GM23338 (cell line): Measurements from ENCODE around the gene FEN1. TPM values are rescaled to one million over a fixed set of nuclear protein-coding genes. Genes with fewer than 3 reads are reported as not detected.

Experiments used
- ATAC-seq: fragments of 200-7000 bp; cut with Tn5 transposase; 3 replicates; pipeline ENCODE4 v1.9.1; 2020
- DNase-seq: peaks from one replicate; pipeline ENCODE4 v3.0.0-alpha.2; 2015; ENCODE audit warnings: low spot score
- H2AFZ ChIP-seq: fragments of 200-600 bp; sonication (generic); 2 replicates; pipeline ENCODE4 v1.8.0; 2016; ENCODE audit warnings: antibody characterized with exemption, mild to moderate bottlenecking, moderate library complexity
- H3F3A ChIP-seq: fragments of 200-600 bp; sonication (generic); replicated peaks from 2 replicates; pipeline ENCODE4 v1.8.0; 2017; ENCODE audit warnings: antibody characterized with exemption, mixed run types, low read depth
- H3K27ac ChIP-seq: fragments of 200-600 bp; sonication (generic); 2 replicates; pipeline ENCODE4 v1.6.1; 2016; ENCODE audit warnings: low read depth
- H3K27me3 ChIP-seq: fragments of 200-600 bp; sonication (generic); 2 replicates; pipeline ENCODE4 v1.8.0; 2016; ENCODE audit warnings: mild to moderate bottlenecking, mixed run types, moderate library complexity; ENCODE audit not compliant: insufficient read depth
- H3K36me3 ChIP-seq: fragments of 200-600 bp; sonication (generic); 2 replicates; pipeline ENCODE4 v1.8.0; 2016; ENCODE audit warnings: mild to moderate bottlenecking; ENCODE audit not compliant: insufficient read depth
- H3K4me1 ChIP-seq: fragments of 200-600 bp; sonication (generic); 2 replicates; pipeline ENCODE4 v1.8.0; 2016; ENCODE audit warnings: mild to moderate bottlenecking, moderate library complexity; ENCODE audit not compliant: insufficient read depth
- H3K4me2 ChIP-seq: fragments of 200-600 bp; sonication (generic); 2 replicates; pipeline ENCODE4 v1.7.1; 2017; ENCODE audit warnings: mixed run types
- H3K4me3 ChIP-seq: fragments of 200-600 bp; sonication (generic); 2 replicates; pipeline ENCODE4 v1.6.1; 2016; ENCODE audit warnings: mixed run types
- H3K79me2 ChIP-seq: fragments of 200-600 bp; sonication (generic); replicated peaks from 2 replicates; pipeline ENCODE4 v1.8.0; 2017; ENCODE audit warnings: mild to moderate bottlenecking; ENCODE audit not compliant: insufficient read depth
- H3K9me2 ChIP-seq: fragments of 200-600 bp; sonication (generic); 2 replicates; pipeline ENCODE4 v1.8.0; 2017; ENCODE audit not compliant: insufficient read depth
- H4K20me1 ChIP-seq: fragments of 200-600 bp; sonication (generic); replicated peaks from 2 replicates; pipeline ENCODE4 v1.8.0; 2017; ENCODE audit warnings: mild to moderate bottlenecking; ENCODE audit not compliant: insufficient read depth
- H3K27ac Mint-ChIP-seq: 2 replicates; pipeline ENCODE4 v1.8.0; 2020; ENCODE audit warnings: inconsistent platforms, mild to moderate bottlenecking, moderate library complexity, mixed read lengths
- H3K27me3 Mint-ChIP-seq: 3 replicates; pipeline ENCODE4 v1.8.0; 2022; ENCODE audit warnings: low read depth, mild to moderate bottlenecking, moderate library complexity, mixed read lengths, inconsistent platforms; ENCODE audit not compliant: insufficient read depth, poor library complexity
- H3K36me3 Mint-ChIP-seq: 3 replicates; pipeline ENCODE4 v1.8.0; 2021; ENCODE audit warnings: low read depth, mild to moderate bottlenecking, inconsistent platforms, moderate library complexity, mixed read lengths
- H3K4me1 Mint-ChIP-seq: 3 replicates; pipeline ENCODE4 v1.8.0; 2020; ENCODE audit warnings: mild to moderate bottlenecking, inconsistent platforms, mixed read lengths
- H3K4me3 Mint-ChIP-seq: 3 replicates; pipeline ENCODE4 v1.8.0; 2021; ENCODE audit warnings: moderate library complexity, mild to moderate bottlenecking, inconsistent platforms, mixed read lengths
- H3K9me3 Mint-ChIP-seq: 3 replicates; pipeline ENCODE4 v1.8.0; 2020; ENCODE audit warnings: moderate library complexity, mild to moderate bottlenecking, inconsistent platforms, mixed read lengths
- CREB1 ChIP-seq: fragments of 250-450 bp; sonication (Bioruptor Pico); IDR thresholded peaks from 2 replicates; pipeline ENCODE4 v1.5.0; 2020; ENCODE audit warnings: low read depth, mild to moderate bottlenecking, moderate library complexity
- CTCF ChIP-seq, 2 experiments: fragments of 200-600 bp in 1 of 2; sonication (generic) in 1 of 2; conservative IDR thresholded peaks; 2 replicates each; pipeline versions ENCODE4 v1.5.1 to v1.6.1; 2016 to 2017; ENCODE audit warnings: antibody characterized with exemption in 2 of 2, low read depth in 2 of 2, mild to moderate bottlenecking in 2 of 2, moderate library complexity in 1 of 2
- EZH2 ChIP-seq: fragments of 200-600 bp; sonication (generic); IDR thresholded peaks from one replicate; pipeline ENCODE4 v1.8.0; 2017; ENCODE audit warnings: antibody characterized with exemption, mild to moderate bottlenecking, low read depth; ENCODE audit not compliant: unreplicated experiment
- EZH2phosphoT487 ChIP-seq: fragments of 200-600 bp; sonication (generic); IDR thresholded peaks from one replicate; pipeline ENCODE4 v1.8.1; 2018; ENCODE audit warnings: antibody characterized with exemption; ENCODE audit not compliant: unreplicated experiment
- JUNB ChIP-seq: IDR thresholded peaks from one replicate; pipeline ENCODE4 v1.6.1; 2016; ENCODE audit warnings: antibody characterized with exemption; ENCODE audit not compliant: unreplicated experiment
- NANOG ChIP-seq: IDR thresholded peaks from 2 replicates; pipeline ENCODE4 v1.6.1; 2016; ENCODE audit warnings: antibody characterized with exemption, borderline replicate concordance
- POLR2AphosphoS5 ChIP-seq: IDR thresholded peaks from 2 replicates; pipeline ENCODE4 v1.6.1; 2016; ENCODE audit warnings: antibody characterized with exemption, low read depth
- REST ChIP-seq: IDR thresholded peaks from one replicate; pipeline ENCODE4 v1.6.1; 2018; ENCODE audit warnings: antibody characterized with exemption; ENCODE audit not compliant: unreplicated experiment
- STAT1 ChIP-seq: IDR thresholded peaks from one replicate; pipeline ENCODE4 v1.6.1; 2016; ENCODE audit warnings: antibody characterized with exemption; ENCODE audit not compliant: unreplicated experiment
- ZNF114 ChIP-seq: fragments of 250-450 bp; sonication (Bioruptor Pico); IDR thresholded peaks from 2 replicates; pipeline ENCODE4 v1.5.0; 2020; ENCODE audit warnings: mild to moderate bottlenecking, moderate library complexity
- ZNF331 ChIP-seq: fragments of 250-450 bp; sonication (Bioruptor Pico); IDR thresholded peaks from 2 replicates; pipeline ENCODE4 v1.5.0; 2020; ENCODE audit warnings: low read depth, mild to moderate bottlenecking, moderate library complexity
- polyA plus RNA-seq: library from polyadenylated mRNA; unstranded; fragments of >200 nt; fragmentation: Nextera tagmentation; extraction: Ambion mirVana; gene quantifications from 2 replicates; pipeline ENCODE4 v1.2.1, GENCODE V29; 2016
- total RNA-seq: library from RNA; depleted of rRNA; stranded (reverse); fragments of >200 nt; shearing (Covaris generic); gene quantifications from 2 replicates; pipeline ENCODE4 v1.2.3, GENCODE V29; 2014
- TF ChIP-seq, protein P1 (sequence below): IDR thresholded peaks from 2 replicates; pipeline ENCODE4 v1.6.1; 2016; ENCODE audit warnings: antibody characterized with exemption
- TF ChIP-seq, protein P2 (sequence below): fragments of 250-450 bp; sonication (Bioruptor Pico); IDR thresholded peaks from 2 replicates; pipeline ENCODE4 v1.5.0; 2020; ENCODE audit warnings: mild to moderate bottlenecking, moderate library complexity

FEN1 gene
- total and polyA plus RNA-seq, 2 experiments from 2014 or later, result 85.1 to 89.0 TPM

DNA sequence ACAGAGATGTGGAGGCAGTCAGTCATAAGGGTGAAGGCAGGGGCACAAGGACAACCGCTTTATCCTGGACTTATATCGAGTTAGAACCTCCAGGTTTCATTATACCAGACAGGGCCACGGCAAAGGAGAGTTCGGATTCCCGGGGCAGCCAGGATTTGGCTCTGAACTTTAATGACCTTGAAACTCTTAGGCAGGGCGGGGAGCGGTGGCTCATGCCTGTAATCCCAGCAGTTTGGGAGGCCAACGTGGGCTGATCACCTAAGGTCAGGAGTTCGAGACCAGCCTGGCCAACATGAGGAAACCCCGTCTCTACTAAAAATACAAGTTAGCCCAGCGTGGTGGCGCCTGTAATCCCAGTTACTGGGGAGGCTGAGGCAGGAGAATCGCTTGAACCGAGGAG lies 41.3 kb upstream of the FEN1 start:
- no peaks in the 10 kb centered on the region for H3K9me3 Mint-ChIP-seq
- ATAC-seq, result no peak
- peaks cover 34% of the 10 kb centered on the region for H3K27me3 Mint-ChIP-seq
- TF ChIP-seq NANOG (no peak), EZH2phosphoT487 (no peak), REST (no peak), ZNF331 (CRISPR knock-in tag) (no peak), EZH2 (no peak), CTCF (conservative IDR thresholded peaks at IDR 0.05; ENCODE audit: low read depth in 2 of 2) (no peak), CREB1 (CRISPR knock-in tag) (no peak), POLR2AphosphoS5 (no peak), ZNF114 (CRISPR knock-in tag) (no peak), JUNB (no peak), STAT1 (no peak)
- TF ChIP-seq, protein P1, sequence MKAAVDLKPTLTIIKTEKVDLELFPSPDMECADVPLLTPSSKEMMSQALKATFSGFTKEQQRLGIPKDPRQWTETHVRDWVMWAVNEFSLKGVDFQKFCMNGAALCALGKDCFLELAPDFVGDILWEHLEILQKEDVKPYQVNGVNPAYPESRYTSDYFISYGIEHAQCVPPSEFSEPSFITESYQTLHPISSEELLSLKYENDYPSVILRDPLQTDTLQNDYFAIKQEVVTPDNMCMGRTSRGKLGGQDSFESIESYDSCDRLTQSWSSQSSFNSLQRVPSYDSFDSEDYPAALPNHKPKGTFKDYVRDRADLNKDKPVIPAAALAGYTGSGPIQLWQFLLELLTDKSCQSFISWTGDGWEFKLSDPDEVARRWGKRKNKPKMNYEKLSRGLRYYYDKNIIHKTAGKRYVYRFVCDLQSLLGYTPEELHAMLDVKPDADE, result no peak
- TF ChIP-seq, protein P2, sequence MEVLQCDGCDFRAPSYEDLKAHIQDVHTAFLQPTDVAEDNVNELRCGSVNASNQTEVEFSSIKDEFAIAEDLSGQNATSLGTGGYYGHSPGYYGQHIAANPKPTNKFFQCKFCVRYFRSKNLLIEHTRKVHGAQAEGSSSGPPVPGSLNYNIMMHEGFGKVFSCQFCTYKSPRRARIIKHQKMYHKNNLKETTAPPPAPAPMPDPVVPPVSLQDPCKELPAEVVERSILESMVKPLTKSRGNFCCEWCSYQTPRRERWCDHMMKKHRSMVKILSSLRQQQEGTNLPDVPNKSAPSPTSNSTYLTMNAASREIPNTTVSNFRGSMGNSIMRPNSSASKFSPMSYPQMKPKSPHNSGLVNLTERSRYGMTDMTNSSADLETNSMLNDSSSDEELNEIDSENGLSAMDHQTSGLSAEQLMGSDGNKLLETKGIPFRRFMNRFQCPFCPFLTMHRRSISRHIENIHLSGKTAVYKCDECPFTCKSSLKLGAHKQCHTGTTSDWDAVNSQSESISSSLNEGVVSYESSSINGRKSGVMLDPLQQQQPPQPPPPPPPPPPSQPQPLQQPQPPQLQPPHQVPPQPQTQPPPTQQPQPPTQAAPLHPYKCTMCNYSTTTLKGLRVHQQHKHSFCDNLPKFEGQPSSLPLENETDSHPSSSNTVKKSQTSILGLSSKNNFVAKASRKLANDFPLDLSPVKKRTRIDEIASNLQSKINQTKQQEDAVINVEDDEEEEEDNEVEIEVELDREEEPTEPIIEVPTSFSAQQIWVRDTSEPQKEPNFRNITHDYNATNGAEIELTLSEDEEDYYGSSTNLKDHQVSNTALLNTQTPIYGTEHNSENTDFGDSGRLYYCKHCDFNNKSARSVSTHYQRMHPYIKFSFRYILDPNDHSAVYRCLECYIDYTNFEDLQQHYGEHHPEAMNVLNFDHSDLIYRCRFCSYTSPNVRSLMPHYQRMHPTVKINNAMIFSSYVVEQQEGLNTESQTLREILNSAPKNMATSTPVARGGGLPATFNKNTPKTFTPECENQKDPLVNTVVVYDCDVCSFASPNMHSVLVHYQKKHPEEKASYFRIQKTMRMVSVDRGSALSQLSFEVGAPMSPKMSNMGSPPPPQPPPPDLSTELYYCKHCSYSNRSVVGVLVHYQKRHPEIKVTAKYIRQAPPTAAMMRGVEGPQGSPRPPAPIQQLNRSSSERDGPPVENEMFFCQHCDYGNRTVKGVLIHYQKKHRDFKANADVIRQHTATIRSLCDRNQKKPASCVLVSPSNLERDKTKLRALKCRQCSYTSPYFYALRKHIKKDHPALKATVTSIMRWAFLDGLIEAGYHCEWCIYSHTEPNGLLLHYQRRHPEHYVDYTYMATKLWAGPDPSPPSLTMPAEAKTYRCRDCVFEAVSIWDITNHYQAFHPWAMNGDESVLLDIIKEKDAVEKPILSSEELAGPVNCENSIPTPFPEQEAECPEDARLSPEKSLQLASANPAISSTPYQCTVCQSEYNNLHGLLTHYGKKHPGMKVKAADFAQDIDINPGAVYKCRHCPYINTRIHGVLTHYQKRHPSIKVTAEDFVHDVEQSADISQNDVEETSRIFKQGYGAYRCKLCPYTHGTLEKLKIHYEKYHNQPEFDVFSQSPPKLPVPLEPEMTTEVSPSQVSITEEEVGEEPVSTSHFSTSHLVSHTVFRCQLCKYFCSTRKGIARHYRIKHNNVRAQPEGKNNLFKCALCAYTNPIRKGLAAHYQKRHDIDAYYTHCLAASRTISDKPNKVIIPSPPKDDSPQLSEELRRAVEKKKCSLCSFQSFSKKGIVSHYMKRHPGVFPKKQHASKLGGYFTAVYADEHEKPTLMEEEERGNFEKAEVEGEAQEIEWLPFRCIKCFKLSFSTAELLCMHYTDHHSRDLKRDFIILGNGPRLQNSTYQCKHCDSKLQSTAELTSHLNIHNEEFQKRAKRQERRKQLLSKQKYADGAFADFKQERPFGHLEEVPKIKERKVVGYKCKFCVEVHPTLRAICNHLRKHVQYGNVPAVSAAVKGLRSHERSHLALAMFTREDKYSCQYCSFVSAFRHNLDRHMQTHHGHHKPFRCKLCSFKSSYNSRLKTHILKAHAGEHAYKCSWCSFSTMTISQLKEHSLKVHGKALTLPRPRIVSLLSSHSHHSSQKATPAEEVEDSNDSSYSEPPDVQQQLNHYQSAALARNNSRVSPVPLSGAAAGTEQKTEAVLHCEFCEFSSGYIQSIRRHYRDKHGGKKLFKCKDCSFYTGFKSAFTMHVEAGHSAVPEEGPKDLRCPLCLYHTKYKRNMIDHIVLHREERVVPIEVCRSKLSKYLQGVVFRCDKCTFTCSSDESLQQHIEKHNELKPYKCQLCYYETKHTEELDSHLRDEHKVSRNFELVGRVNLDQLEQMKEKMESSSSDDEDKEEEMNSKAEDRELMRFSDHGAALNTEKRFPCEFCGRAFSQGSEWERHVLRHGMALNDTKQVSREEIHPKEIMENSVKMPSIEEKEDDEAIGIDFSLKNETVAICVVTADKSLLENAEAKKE (CRISPR knock-in tag), result no peak
- Histone ChIP-seq H3K36me3 (no peaks in the 10 kb centered on the region), H3K9me2 (no peaks in the 10 kb centered on the region), H3K4me2 (no peak overlapping the region), H3K27me3 (peaks cover 32% of the 10 kb centered on the region), H3F3A (peaks cover 4% of the 10 kb centered on the region; the same call in 1 of the 2 replicates), H3K27ac (no peak overlapping the region), H3K4me3 (no peak overlapping the region), H4K20me1 (peaks cover 3% of the 10 kb centered on the region; the same call in 1 of the 2 replicates), H3K79me2 (no peaks in the 10 kb centered on the region), H3K4me1 (peaks cover 16% of the 10 kb centered on the region), H2AFZ (no peak overlapping the region)
- peak overlapping the region; percentile 8; the same call in 2 of the 3 replicates for H3K4me3 Mint-ChIP-seq
- H3K27ac Mint-ChIP-seq, result no peak overlapping the region
- peaks cover 27% of the 10 kb centered on the region for H3K4me1 Mint-ChIP-seq
- DNase-seq, result no peak
- H3K36me3 Mint-ChIP-seq, result no peaks in the 10 kb centered on the region; the same call in 2 of the 3 replicates
